Activated CD4-positive, alpha-beta T cell treated with anti-CD3 and anti-CD28 coated beads, Interleukin-2, Interleukin-6, amounts not matched to agents 100 ng/mL and 50 ng/mL, durations not matched to agents 16 hours and 8 hours (primary cell): ENCODE data around the gene RNF222.
"Not testable (repeated sequence)": the region's sequence is repeated elsewhere in the genome, so short reads cannot be mapped to it uniquely, and the experiment has no call there.

Experiments
- DNase-seq: peaks from one replicate; pipeline ENCODE4 v3.0.0-alpha.2; 2020

Gene RNF222

GRCh38 chr17:8409966-8410882 lies 12.6 kb upstream of the RNF222 start:
- DNase-seq = peak; percentile 83

DNA sequence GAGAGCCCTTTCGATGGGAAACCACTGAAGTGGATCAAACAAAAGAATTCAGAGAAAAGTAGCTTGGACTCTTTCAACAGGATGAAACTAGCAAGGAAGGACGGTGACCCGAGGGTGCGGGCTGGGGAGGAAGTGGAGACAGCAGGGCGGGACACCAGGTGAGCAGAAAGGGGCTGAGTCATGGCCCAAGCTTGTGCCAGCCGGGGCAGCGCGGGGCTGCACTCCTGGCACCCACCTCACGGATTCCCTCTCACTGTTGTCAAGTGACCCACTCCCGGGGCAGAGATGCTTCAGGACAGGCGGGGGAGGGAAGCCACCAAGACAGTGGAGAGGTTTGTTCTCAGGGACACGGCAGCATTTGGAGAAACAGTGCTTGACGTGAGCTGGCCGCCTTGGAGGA lies 10.7 kb upstream of the RNF222 start:
- no peak for DNase-seq

DNA sequence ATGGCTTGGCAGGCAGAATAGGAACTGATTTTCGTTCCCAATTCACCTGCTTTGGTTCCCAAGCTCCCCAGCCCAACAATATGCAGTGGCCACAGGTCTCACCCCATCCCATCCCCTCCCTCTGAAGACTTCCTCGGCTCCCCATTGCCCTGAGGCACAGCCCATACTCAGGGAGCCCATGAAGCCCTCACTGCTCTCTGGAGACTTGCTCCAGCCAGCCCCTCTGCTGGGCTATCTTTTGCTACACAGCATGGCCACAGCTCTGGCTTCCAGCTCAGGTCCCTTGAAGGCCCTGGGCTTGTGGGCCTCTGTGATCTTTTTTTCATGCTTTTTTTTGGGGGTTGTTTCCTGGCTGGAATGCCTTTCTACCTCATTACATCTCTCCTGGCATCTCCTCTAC lies 8.5 kb upstream of the RNF222 start:
- DNase-seq = no peak

- DNase-seq = no peak
These were observed 7.9 kb upstream of the RNF222 start for GRCh38 chr17:8405499-8406016.

DNA sequence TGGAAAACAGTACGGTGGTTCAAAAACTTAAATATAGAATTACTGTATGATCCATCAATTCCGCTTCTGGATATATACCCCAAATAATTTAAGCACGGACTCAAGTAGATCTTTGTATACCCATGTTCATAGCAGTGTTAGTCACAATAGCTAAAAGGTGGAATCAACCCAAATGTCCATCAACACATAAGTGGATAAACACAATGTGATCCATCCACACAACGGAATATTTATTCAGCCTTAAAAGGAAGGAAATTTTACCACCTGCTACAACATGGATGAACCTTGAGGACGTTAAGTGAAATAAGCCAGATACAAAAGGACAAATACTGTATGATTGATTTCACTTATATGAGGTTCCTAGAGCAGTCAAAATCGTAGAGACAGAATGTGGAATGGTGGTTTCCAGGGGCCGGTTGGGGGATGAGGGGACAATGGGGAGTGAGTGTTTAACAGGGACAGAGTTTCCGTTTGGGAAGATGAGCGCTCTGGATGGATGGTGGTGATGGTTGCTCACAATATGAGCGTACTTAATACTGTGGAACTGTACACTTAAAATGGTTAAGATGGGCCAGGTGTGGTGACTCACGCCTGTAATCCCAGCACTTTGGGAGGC lies 5.4 kb upstream of the RNF222 start:
- DNase-seq = no peak

- no peak for DNase-seq
These were observed 3.5 kb upstream of the RNF222 start for GRCh38 chr17:8401107-8401506.

DNA sequence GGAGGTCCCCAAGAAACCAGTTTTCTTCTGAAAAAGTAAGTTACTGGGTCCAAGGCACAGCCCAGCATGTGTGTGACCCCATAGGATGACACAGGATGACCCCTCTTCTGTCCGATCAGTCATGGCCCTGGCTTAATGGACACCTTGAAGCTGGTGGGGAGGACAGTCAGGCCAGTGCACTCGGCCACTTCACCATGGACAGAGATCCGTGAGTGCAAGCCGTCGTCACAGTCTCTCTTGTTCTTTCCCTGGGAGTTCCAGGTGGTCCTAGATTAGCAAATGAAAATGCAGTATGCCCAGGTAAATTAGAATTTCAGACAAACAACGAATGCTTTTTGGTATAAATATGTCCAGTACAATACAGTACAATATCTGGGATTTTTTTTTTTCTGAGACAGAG lies 1.4 kb upstream of the RNF222 start:
- no peak for DNase-seq

- DNase-seq = not testable (repeated sequence)
These were observed 3.1 kb downstream of the RNF222 start for GRCh38 chr17:8394497-8394896.

DNA sequence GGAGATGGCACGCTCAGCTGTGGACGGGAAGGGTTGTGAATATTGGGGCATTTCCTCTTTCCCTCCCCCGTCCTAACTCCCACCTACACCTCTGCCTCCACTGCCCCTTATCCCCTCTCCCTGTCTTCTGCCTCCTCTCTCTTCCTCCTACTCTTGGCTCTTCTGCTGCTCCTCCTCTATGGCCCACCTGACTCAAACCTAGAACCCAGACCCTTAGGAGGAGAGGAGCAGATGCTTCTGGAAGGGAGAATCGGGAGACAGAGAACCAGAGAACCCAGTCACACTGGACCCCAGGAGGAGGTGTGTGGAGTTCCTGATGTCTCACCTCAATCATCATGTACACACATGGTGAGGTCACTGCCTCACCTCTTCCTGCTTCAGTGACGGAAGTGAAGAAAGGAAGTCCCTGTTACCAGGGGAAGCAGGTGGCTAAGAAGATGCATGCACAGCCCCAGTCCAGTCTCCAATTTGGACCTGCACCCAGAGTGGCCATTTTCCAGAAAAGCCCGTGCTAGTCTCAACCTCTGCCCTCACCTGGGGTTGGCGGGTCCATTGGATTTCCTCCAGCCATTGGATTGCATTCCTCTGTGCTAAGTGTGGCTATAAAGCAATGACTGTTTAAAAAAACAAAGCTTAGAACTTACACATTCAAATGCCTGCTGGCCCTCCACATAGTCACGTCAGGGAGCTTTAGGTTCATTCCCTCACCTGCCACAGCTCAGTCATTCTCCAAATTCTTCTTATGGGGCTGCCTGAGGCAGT lies 4.0 kb downstream of the RNF222 start:
- peak; percentile 50 for DNase-seq

GRCh38 chr17:8392674-8393469 lies 4.8 kb downstream of the RNF222 start:
- DNase-seq = no peak

DNA sequence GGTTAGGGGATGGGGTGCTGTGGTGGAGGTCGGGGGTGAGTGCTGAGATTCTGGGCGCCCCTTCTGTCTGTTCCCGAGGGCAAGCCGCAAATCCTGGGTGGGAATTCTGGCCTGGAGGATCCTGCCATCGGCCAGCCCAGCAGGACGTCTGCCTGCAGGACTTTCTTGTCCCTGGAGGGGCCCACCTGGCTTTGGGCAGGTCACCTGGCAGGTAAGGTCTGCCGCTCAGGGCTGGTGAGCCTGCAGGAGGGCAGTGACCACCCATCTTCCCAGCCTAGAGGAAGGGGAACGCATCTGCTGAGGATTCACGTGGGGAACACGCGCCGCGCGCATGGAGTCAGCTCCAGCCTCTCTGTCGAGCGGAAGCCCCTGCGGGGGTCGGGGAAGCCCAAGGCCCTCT lies 5.4 kb downstream of the RNF222 start:
- no peak for DNase-seq

GRCh38 chr17:8391711-8392110 lies 5.9 kb downstream of the RNF222 start:
- no peak for DNase-seq

DNA sequence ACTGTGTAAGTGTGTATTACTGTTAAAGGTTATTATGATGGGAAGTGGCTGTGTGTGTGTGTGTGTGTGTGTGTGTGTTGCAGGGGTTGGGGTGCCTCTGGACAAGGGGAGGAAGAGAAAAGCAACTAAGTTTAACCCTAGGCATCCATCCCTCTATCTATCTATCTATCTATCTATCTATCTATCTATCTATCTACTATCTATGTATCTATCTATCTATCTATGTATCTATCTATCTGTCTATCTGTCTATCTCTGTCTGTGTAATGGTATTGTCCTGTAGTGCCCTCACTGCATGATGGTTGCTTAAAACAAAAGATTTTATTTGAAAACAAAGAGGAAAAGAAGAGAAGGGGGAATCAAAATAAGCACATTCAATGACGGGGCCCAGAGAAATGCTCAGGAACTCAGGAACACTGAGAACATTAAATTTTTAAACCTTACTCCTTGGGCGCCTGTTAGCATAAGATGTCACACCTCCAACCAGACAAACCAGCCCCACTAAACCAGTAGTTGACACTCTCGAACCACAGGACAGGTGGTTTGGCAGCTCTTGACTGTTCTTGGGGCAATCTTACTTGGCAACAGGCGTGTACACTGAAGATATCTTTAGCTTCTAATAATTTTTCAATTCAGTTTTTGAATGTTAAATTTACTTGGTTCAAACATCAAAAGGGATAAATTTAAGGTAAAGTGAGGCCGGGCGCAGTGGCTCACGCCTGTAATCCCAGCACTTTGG lies 9.5 kb downstream of the RNF222 start:
- no peak for DNase-seq

- no peak for DNase-seq
These were observed 10.8 kb downstream of the RNF222 start for GRCh38 chr17:8386841-8387240.

- DNase-seq = no peak
These were observed 12.7 kb downstream of the RNF222 start for GRCh38 chr17:8384801-8385378.

DNA sequence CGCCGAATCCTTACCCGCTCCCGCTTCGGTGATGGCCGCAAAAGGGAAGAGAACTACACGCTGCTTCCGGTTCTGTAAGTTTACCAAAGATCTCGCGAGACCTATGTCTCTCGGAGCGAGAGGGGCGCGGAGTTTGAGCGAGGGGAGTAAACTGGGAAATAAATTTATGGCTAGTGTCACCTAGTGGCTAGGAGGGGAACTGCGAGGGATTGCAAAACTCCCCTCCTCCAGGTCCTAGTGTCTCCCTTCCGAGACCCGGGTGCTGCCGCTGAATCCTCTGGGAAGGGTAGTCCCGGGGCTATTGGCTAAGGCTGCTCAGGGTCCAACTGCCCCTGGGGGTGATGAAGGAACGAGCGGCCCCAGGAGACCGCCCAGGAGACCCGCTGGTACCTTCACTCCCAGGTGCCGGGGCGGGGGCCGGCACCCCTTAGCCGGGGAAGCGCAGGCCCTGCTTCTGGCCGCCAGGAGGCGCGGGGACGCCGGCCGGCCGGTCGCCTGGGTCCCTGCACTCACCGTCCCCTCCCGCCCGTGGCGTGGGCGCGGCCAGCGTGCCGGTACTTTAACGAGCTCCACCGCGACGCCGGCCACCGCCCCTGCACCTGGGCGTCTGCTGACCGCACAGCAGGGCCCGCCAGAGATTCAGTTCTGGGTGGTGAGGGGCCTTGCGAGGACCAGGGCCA lies 14.3 kb downstream of the RNF222 start, which contains the start of gene RPL26:
TSS of gene RPL26 (minus strand) at position 51 of the 680 bp plus-strand sequence. CDS start 883 bp downstream, outside the sequence.
- DNase-seq = peak; percentile 98

DNA sequence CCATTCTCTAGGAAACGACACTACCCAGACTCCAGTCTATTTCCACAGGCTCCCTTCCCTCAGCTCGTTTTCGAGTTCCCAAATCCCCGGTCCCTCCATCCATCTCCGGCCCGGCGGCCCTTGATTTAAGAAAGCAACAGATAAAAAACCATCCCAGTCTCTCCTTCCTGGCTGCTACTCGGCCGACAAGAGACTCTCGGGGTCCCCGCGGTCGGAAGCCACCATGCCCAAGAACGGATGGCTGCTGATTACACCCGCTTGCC lies 14.8 kb downstream of the RNF222 start:
- no peak for DNase-seq

GRCh38 chr17:8382052-8382879 lies 15.4 kb downstream of the RNF222 start:
- peak; percentile 33 for DNase-seq

DNA sequence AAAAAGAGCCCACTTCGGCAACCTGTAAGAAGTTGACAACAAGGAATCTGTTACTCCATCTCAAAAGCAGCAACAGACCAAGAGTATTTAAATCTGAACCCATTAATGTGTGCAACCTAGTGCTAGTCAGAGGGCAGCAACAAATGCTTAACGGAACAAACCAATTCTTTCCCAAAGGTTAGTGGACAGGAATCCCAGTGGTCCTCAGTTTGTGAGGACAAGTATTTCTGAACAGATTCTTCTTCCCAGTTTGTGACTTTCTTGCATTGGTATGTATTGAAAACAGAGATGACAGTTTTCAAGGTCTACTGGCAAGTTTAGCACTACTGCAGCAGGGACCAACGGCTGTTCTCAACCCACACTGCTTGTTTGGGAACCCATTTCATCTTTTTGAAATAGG lies 17.6 kb downstream of the RNF222 start:
- no peak for DNase-seq

DNA sequence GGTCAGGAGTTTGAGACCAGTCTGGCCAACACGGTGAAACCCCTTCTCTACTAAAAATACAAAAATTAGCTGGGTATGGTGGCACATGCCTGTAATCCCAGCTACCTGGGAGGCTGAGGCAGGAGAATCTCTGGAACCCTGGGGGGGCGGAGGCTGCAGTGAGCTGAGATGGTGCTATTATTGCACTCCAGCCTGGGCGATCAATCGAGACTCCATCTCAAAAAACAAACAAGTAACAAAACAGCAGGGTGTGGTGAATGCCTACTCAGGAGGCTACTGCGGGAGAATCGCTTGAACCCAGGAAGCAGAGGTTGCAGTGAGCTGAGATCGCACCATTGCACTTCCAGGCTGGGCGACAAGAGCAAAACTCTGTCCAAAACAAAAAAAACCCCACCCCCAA lies 19.5 kb downstream of the RNF222 start:
- not testable (repeated sequence) for DNase-seq
